IPS DF 6.9 (cell line): ENCODE data around the gene ASTN2.

Experiments used
- DNase-seq: peaks from one replicate; pipeline ENCODE4 v3.0.0-alpha.2; 2013; ENCODE audit warnings: low read depth, low spot score
- H3K27ac ChIP-seq: one replicate; pipeline ENCODE4 v1.5.1; 2013; ENCODE audit warnings: low read length, control low read depth
- H3K27me3 ChIP-seq: 2 replicates; pipeline ENCODE4 v1.6.1; 2013; ENCODE audit warnings: mild to moderate bottlenecking, low read length; ENCODE audit not compliant: control insufficient read depth, insufficient read depth
- H3K36me3 ChIP-seq: 2 replicates; pipeline ENCODE4 v1.6.1; 2013; ENCODE audit warnings: low read length; ENCODE audit not compliant: control insufficient read depth, insufficient read depth
- H3K4me1 ChIP-seq: 2 replicates; pipeline ENCODE4 v1.6.1; 2013; ENCODE audit warnings: low read length; ENCODE audit not compliant: control insufficient read depth, insufficient read depth
- H3K4me3 ChIP-seq: 2 replicates; pipeline ENCODE4 v1.5.1; 2013; ENCODE audit warnings: mild to moderate bottlenecking, low read length
- H3K9me3 ChIP-seq: 2 replicates; pipeline ENCODE4 v1.6.1; 2013; ENCODE audit warnings: low read length, inconsistent platforms; ENCODE audit not compliant: control insufficient read depth, insufficient read depth
- WGBS: extraction: QIAGEN DNeasy Blood & Tissue Kit; methylation state at CpG from one replicate; pipeline ENCODE4 v1.1.7; 2013; ENCODE audit warnings: mixed read lengths, missing lambda C conversion rate; ENCODE audit not compliant: insufficient read length, insufficient coverage; 5-methylcytosine and 5-hydroxymethylcytosine counted together

ASTN2 gene

DNA sequence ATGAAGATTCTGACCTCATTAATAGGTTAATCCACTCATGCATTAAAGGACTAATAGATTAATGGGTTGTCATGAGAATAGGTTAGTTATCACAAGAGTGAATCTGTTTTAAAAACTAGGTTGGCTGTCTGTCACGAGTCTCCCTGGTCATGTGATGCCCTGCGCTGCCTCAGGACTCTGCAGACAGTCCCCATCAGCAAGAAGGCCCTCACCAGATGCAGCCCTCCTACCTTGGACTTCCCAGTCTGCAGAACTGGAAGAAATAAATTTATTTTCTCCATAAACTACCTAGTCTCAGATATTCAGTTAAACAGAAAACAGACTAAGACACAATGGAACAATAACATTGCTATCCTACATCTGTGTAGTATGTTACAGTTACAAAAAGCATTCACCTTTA is 227.4 kb downstream of the ASTN2 start:
- no peaks in the 10 kb centered on the region for H3K9me3 ChIP-seq
- no peak for DNase-seq
- H3K27me3 ChIP-seq = no peaks in the 10 kb centered on the region
- no peak overlapping the region for H3K4me3 ChIP-seq
- H3K27ac ChIP-seq = no peak overlapping the region
- WGBS = no CpG with 5 or more reads among the region's 2 CpGs
- H3K4me1 ChIP-seq = no peaks in the 10 kb centered on the region
- H3K36me3 ChIP-seq = no peaks in the 10 kb centered on the region

DNA sequence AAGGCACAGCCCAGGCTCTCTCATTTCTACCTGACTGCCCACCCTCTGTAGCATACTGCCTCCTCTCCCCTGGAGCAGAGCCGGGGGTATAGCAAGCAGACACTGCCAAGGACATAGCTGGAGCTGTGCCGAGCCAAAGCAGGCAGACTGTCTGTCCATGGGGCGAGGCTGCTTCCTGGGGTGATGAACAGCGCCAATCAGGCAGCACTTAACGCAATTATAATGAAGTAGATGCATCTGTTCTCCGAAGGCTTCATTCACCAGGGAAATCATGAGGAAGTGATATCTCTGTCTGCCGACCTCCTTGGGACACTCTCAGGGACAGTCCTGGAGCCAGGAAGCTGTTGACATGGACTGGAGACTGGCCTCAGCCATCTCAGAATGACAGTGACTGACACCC is 230.7 kb downstream of the ASTN2 start:
- H3K4me1 ChIP-seq = no peaks in the 10 kb centered on the region
- no peak for DNase-seq
- H3K36me3 ChIP-seq = no peaks in the 10 kb centered on the region
- no peaks in the 10 kb centered on the region for H3K27me3 ChIP-seq
- H3K4me3 ChIP-seq = no peak overlapping the region
- H3K27ac ChIP-seq = no peak overlapping the region
- no peaks in the 10 kb centered on the region for H3K9me3 ChIP-seq
- no CpG with 5 or more reads among the region's 7 CpGs for WGBS

DNA sequence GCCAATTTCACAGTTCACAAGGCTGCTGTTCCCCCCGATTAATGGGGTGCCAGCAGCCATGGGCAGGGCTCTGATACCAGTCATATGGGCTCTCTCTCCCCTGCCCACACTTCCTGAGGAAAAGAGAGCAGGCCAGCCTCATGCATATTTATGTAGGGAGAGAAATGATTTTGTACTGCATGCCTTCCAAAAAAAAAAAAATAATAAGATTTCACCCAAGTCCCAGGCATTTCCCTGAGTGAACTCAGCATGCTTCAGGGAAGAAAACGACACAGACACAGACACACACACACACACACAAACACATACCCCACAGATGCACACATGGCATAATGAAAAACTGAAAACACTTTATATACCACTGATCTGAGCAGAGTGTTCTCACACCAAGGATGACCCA is 232.8 kb downstream of the ASTN2 start:
- Histone ChIP-seq H3K9me3 (no peaks in the 10 kb centered on the region), H3K27ac (no peak overlapping the region), H3K4me3 (no peak overlapping the region), H3K27me3 (no peaks in the 10 kb centered on the region), H3K36me3 (no peaks in the 10 kb centered on the region), H3K4me1 (no peaks in the 10 kb centered on the region)
- WGBS = no CpG with 5 or more reads among the region's 2 CpGs
- no peak for DNase-seq

DNA sequence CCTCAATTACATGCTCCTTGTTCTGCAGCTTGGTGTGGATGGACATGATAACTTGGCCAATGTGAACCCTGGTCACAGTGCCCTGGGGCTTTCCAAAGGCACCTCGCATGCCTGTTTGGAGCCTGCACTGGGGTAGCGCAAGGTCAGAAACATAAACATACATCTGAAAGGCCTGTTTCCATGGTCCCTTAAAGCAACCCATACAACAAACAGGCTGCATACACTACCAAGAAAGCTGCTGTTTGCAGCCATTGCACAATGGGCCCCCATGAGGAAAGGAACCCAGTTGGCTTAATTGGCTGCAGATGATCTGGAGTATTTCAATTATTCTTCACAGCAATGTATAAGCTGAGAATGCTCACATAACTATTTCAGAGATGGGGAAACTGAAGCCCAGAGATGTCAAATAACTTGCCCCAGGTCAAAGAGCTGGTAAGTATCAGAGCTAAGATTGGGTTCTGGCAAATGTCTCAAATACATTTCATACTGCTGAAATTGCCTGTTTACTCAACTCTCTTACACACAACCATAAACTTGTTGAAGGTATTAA is 233.9 kb downstream of the ASTN2 start:
- Histone ChIP-seq H3K4me1 (no peaks in the 10 kb centered on the region), H3K27me3 (no peaks in the 10 kb centered on the region), H3K36me3 (no peaks in the 10 kb centered on the region), H3K4me3 (no peak overlapping the region), H3K9me3 (no peaks in the 10 kb centered on the region), H3K27ac (no peak overlapping the region)
- DNase-seq = no peak
- no CpG with 5 or more reads among the region's 2 CpGs for WGBS

DNA sequence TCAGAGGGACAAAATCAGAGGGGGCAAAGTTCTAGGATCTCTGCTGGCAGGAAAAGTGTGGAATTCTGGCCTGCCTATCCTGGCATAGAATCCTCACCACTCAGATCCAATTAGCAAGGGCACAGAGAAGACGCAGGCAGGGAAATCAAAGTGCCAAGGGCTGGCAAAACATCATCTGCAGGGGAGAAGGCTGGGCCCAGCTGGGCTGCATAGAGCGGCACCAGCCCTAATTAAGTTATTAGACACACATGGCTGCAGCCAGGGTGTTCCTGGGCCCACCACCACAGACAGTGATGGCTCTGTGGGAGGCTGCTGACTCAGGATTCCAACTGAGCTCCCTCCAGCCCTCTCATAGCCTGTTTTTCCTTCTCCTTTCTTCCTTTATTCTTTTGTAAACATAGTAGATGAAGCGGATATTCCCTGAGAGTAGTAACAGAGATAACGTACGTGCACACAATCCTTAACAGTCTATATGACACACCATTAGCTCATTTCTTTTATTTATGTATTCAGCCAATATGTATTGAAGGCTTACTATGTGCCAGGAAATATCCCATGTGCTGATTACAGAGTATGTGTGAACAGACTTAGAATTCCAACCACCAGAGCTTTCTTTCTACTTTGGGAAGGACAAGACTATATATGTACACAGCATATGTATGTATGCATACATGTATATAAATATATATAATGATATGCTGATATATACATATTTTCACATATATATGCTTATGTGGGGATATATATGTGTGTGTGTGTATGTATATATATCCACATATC is 236.1 kb downstream of the ASTN2 start:
- DNase-seq = no peak
- H3K4me3 ChIP-seq = no peak overlapping the region
- H3K36me3 ChIP-seq = no peaks in the 10 kb centered on the region
- H3K4me1 ChIP-seq = no peaks in the 10 kb centered on the region
- H3K9me3 ChIP-seq = no peaks in the 10 kb centered on the region
- no peaks in the 10 kb centered on the region for H3K27me3 ChIP-seq
- no peak overlapping the region for H3K27ac ChIP-seq
- WGBS = no CpG with 5 or more reads among the region's 5 CpGs

DNA sequence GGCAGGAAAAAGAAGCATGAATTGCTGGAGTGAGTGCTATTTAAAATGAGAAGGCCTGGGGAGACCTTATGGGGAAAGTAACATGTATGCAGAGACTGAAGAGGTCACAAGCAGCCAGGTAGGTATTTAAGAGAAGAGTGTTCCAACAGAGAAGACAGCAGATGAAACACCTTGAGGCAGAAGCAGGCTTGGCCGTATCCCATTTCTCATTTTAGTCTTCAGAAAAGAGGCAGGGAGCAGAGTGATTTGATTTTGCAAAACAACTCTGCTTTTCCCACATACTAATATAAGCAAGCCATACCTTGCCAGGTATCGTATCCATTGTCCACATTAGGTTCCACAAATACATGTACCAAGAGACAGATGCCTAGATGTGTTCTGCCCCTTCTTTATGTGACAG is 244.3 kb downstream of the ASTN2 start:
- Histone ChIP-seq H3K27me3 (no peaks in the 10 kb centered on the region), H3K4me3 (no peak overlapping the region), H3K27ac (no peak overlapping the region), H3K36me3 (no peaks in the 10 kb centered on the region), H3K9me3 (no peaks in the 10 kb centered on the region), H3K4me1 (peaks cover 2% of the 10 kb centered on the region; the same call in 1 of the 2 replicates)
- WGBS = no CpG with 5 or more reads among the region's 2 CpGs
- DNase-seq = no peak

DNA sequence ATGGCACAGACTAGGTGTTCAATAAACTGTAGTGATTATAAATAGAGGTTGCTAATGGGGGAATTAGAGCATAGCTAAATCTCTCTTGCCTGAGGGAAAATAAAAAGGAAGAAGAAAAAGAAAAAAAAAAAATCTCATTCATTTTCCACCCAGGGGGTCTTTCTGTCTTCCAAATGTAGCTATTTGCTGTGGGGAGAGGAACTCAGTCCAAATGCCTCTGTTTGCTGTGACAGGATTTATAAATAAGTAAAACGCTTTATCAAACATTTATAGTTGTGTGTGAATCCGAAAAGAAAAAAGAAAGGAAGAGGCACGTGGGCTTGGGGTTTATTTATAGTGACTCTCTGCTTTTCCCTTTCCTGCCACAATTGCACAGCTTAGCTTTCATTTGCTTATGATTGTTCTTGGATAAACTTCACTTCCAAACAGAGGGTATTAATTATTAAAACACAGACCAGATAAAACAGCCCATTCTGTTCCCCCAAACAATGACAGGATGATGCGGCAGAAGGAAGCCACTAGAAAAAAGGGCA is 245.7 kb downstream of the ASTN2 start:
- Histone ChIP-seq H3K4me1 (peaks cover 2% of the 10 kb centered on the region; the same call in 1 of the 2 replicates), H3K4me3 (no peak overlapping the region), H3K27ac (no peak overlapping the region), H3K36me3 (no peaks in the 10 kb centered on the region), H3K9me3 (no peaks in the 10 kb centered on the region), H3K27me3 (no peaks in the 10 kb centered on the region)
- DNase-seq = no peak
- no CpG with 5 or more reads among the region's 4 CpGs for WGBS

DNA sequence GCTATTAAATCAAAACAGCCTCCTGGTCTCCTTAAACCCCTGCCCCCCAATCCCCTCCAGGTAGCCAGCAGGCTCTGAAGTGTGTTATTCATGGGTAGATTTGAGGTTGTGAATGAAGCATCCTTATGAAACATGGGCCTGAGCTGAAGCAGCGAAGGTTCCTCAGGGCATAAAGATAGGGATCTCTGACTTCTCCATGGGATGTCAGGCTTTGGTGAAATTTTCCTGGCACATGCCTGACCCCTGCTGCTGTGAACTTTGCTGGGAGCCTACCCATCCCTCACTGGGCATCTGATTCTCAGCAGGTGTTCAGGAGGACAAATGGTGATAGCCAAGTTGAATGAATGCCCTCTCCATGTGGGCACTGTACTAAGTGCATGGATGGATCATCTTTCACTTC is 250.3 kb downstream of the ASTN2 start:
- no peaks in the 10 kb centered on the region for H3K27me3 ChIP-seq
- H3K4me3 ChIP-seq = no peak overlapping the region
- no peaks in the 10 kb centered on the region for H3K36me3 ChIP-seq
- no peaks in the 10 kb centered on the region; the same call in 1 of the 2 replicates for H3K4me1 ChIP-seq
- H3K9me3 ChIP-seq = no peaks in the 10 kb centered on the region
- WGBS = no CpG with 5 or more reads among the region's 1 CpG
- no peak overlapping the region for H3K27ac ChIP-seq
- DNase-seq = no peak

DNA sequence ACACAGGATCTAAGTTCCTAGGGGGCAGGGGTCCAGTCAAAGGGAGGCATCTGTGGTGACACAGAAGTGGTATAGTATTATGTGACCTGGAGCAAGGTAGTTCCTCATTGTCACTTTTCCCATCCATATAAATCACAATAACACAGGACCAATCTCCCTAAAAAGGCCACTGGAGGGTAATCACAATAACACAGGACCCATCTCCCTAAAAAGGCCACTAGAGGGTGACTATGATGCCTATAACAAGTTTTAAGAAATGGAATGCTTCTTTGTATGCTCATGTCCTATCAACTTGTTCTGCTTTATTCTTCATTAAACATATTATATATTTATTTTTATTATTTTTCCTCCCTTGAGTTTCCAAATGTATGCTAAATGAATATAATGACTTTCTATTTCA is 254.6 kb downstream of the ASTN2 start:
- no peak for DNase-seq

DNA sequence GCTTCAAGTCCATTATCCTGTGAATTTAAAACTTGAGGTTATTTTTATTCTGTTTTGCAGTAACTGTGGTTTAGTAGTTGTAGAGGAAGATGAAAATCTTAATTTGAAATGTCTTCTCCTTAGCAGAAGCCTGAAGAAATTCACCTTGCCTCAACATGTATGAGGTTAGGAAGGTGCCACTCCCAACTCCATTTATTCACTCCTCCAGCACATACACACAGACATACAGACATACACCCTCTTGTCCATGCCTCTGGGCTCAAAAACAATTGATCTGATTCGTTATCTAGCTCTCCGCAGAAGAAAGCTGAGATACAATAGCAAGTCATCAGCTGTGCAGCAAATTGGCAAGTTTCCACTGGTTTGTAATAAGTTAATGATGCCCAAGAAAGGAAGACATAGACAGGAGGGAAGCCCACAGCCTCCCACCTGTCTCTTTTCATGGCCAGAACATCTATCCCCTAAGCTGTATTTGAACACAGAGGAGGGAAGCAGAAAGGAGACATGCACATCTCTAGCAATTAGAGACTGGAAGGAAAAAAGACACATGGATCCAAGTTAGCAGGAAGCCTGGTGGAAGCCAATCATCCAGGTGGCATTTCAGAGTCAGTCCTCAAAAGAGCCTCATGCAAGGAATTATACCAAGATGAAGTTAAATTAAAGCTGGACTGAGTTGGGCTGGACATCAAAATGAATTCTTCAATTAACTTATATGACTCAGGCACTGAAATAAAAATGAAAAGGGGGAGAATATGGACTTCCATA is 257.9 kb downstream of the ASTN2 start:
- H3K4me1 ChIP-seq = no peaks in the 10 kb centered on the region
- no CpG with 5 or more reads among the region's 2 CpGs for WGBS
- no peak overlapping the region for H3K27ac ChIP-seq
- no peaks in the 10 kb centered on the region for H3K27me3 ChIP-seq
- no peak for DNase-seq
- no peaks in the 10 kb centered on the region for H3K36me3 ChIP-seq
- H3K4me3 ChIP-seq = no peak overlapping the region
- H3K9me3 ChIP-seq = no peaks in the 10 kb centered on the region

More for the DNA sequence above, 254.6 kb downstream of the ASTN2 start:
- H3K4me1 ChIP-seq = no peaks in the 10 kb centered on the region
- no peaks in the 10 kb centered on the region for H3K9me3 ChIP-seq
- no peaks in the 10 kb centered on the region for H3K27me3 ChIP-seq
- H3K36me3 ChIP-seq = no peaks in the 10 kb centered on the region
- H3K4me3 ChIP-seq = no peak overlapping the region
- H3K27ac ChIP-seq = no peak overlapping the region
